GM12865 (cell line): ENCODE results near the gene TNS2.

Experiments used
- DNase-seq: peaks from one replicate; pipeline ENCODE4 v3.0.0; 2010; ENCODE audit warnings: low read depth
- H3K4me3 ChIP-seq: 2 replicates; pipeline ENCODE4 v1.5.1; 2011; ENCODE audit warnings: mild to moderate bottlenecking, low read depth, low read length, control low read depth
- TF ChIP-seq, protein P1 (sequence below): IDR thresholded peaks from 2 replicates; pipeline ENCODE4 v1.5.1; 2011; ENCODE audit warnings: low read length, control low read depth, low read depth, inconsistent platforms; ENCODE audit not compliant: insufficient read depth; ENCODE audit errors: missing control alignments

TNS2 gene

DNA sequence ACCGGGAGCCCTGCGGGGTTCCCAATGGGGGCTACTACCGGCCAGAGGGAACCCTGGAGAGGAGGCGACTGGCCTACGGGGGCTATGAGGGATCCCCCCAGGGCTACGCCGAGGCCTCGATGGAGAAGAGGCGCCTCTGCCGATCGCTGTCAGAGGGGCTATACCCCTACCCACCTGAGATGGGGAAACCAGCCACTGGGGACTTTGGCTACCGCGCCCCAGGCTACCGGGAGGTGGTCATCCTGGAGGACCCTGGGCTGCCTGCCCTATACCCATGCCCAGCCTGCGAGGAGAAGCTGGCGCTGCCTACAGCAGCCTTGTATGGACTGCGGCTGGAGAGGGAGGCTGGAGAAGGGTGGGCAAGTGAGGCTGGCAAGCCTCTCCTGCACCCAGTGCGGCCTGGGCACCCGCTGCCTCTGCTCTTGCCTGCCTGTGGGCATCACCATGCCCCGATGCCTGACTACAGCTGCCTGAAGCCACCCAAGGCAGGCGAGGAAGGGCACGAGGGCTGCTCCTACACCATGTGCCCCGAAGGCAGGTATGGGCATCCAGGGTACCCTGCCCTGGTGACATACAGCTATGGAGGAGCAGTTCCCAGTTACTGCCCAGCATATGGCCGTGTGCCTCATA is 9.7 kb downstream of the TNS2 start:
- TF ChIP-seq, protein P1, sequence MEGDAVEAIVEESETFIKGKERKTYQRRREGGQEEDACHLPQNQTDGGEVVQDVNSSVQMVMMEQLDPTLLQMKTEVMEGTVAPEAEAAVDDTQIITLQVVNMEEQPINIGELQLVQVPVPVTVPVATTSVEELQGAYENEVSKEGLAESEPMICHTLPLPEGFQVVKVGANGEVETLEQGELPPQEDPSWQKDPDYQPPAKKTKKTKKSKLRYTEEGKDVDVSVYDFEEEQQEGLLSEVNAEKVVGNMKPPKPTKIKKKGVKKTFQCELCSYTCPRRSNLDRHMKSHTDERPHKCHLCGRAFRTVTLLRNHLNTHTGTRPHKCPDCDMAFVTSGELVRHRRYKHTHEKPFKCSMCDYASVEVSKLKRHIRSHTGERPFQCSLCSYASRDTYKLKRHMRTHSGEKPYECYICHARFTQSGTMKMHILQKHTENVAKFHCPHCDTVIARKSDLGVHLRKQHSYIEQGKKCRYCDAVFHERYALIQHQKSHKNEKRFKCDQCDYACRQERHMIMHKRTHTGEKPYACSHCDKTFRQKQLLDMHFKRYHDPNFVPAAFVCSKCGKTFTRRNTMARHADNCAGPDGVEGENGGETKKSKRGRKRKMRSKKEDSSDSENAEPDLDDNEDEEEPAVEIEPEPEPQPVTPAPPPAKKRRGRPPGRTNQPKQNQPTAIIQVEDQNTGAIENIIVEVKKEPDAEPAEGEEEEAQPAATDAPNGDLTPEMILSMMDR = no peak
- no peak for DNase-seq
- no peak overlapping the region for H3K4me3 ChIP-seq

DNA sequence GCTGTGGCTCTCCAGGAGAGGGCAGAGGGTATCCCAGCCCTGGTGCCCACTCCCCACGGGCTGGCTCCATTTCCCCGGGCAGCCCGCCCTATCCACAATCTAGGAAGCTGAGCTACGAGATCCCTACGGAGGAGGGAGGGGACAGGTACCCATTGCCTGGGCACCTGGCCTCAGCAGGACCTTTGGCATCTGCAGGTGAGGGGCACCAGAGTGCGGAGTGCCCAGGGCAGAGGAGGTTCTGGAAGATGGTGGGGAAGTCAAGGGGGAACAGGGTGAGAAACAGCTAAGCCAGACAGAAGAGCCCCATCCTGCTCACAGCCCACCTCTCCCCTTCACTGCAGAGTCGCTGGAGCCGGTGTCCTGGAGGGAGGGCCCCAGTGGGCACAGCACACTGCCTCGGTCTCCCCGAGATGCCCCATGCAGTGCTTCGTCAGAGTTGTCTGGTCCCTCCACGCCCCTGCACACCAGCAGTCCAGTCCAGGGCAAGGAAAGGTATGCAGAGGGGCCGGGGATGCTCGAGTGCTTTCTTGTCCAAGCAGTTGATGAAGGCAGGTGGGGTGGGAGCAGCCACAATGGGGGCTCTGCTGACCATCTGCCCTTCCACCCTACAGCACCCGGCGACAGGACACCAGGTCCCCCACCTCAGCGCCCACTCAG is 10.3 kb downstream of the TNS2 start:
- TF ChIP-seq, protein P1 = no peak
- no peak for DNase-seq
- H3K4me3 ChIP-seq = no peak overlapping the region

DNA sequence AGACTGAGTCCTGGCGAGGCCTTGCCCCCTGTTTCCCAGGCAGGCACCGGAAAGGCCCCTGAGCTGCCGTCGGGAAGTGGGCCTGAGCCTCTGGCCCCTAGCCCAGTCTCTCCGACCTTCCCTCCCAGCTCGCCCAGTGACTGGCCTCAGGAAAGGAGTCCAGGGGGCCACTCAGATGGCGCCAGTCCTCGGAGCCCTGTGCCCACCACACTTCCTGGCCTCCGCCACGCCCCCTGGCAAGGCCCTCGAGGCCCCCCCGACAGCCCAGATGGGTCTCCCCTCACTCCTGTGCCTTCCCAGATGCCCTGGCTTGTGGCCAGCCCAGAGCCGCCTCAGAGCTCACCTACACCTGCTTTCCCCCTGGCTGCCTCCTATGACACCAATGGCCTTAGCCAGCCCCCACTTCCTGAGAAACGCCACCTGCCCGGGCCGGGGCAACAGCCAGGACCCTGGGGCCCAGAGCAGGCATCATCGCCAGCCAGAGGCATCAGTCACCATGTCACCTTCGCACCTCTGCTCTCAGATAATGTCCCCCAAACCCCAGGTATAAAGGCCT is 10.9 kb downstream of the TNS2 start:
- TF ChIP-seq, protein P1 = no peak
- no peak overlapping the region for H3K4me3 ChIP-seq
- DNase-seq = no peak

DNA sequence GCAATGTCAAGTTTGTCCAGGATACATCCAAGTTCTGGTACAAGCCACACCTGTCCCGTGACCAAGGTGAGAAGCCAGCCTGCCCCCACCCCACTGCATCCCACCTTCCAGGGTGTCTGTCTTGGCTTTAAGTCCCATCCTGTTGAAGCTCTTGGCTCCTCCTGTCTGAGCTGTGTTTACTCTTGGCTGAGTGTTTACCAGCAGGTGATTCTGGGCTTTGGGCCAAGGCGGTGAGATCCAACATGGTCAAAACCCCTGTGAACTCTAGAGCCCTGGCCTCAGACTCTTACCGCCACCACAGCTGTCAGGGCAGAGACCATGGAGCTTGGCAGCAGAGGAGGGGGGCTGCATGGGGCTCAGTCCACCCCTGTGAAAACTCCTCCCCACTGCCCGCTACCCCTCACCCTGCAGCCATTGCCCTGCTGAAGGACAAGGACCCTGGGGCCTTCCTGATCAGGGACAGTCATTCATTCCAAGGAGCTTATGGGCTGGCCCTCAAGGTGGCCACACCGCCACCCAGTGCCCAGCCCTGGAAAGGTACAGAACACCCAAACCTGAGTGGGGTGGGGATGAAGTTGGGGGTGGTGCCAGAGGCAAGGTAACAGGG is 11.6 kb downstream of the TNS2 start:
- no peak for DNase-seq
- TF ChIP-seq, protein P1 = peak; percentile 20
- H3K4me3 ChIP-seq = no peak overlapping the region

DNA sequence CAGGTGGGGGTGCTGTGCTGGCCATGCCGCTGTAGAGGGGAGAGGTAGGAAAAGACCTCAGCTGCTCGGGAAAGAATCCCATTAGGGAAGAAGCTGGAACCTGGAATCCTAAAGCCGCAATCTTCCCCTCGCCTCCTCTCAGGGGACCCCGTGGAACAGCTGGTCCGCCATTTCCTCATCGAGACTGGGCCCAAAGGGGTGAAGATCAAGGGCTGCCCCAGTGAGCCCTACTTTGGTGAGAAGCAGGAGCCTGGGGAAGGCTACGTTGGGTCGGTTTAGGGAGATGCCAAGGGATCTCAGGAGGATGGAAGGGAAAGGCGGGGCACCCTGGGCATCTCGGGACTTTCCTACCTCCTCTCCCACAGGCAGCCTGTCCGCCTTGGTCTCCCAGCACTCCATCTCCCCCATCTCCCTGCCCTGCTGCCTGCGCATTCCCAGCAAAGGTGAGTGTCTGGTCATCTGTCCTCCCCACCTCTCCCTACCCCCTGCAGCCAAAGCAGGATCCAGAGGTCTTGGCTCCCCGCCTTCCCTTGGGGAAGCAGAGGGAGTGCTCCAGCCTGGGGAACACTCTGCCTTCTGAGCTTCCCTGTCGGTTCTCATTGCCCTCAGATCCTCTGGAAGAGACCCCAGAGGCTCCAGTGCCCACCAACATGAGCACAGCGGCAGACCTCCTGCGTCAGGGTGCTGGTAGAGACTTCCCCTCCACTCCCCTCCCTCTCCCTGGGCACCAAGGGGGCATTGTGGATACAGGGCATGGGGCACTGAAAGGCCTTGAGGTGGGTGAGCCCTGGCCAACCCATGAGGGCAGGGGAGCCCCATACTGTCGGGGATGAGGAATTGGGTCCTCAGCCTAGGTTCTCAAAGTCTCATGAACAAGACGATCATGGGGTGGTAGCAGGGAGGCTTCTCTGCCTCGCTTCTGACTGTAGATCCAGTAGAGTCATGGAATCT is 12.4 kb downstream of the TNS2 start:
- H3K4me3 ChIP-seq = no peak overlapping the region
- TF ChIP-seq, protein P1 = no peak
- DNase-seq = no peak

DNA sequence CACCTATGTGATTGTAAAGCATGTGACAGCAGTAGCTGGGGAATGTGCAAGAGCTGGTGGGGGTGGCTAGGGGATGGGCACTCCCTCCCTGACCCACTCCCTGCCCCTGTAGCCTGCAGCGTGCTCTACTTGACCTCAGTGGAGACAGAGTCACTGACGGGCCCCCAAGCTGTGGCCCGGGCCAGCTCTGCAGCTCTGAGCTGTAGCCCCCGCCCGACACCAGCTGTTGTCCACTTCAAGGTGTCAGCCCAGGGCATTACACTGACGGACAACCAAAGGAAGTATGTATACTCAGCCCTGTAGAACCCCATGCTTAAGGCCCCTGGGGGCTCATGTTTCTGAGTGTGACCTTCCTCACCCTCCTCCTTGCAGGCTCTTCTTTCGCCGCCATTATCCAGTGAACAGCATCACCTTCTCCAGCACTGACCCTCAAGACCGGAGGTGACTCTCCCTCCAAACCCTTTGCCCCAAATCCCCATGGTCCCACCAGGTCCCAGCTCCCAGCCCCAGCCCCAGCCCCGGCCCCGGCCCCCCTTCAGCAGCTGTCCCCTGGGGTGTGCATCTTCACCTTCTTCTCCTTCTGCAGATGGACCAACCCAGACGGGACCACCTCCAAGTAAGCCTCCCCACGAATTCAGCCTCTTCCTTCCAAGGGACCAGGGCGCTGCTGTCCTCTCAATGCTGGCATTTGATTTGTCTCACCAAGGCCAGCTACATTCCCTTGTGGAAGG is 13.3 kb downstream of the TNS2 start:
- DNase-seq = no peak
- TF ChIP-seq, protein P1 = no peak
- no peak overlapping the region for H3K4me3 ChIP-seq
